ENCODE data around the gene NSUN7.

Gene NSUN7

GRCh38 chr4:40825014-40825838 is 75.5 kb downstream of the NSUN7 start (continued):
- TF ChIP-seq, protein P1, sequence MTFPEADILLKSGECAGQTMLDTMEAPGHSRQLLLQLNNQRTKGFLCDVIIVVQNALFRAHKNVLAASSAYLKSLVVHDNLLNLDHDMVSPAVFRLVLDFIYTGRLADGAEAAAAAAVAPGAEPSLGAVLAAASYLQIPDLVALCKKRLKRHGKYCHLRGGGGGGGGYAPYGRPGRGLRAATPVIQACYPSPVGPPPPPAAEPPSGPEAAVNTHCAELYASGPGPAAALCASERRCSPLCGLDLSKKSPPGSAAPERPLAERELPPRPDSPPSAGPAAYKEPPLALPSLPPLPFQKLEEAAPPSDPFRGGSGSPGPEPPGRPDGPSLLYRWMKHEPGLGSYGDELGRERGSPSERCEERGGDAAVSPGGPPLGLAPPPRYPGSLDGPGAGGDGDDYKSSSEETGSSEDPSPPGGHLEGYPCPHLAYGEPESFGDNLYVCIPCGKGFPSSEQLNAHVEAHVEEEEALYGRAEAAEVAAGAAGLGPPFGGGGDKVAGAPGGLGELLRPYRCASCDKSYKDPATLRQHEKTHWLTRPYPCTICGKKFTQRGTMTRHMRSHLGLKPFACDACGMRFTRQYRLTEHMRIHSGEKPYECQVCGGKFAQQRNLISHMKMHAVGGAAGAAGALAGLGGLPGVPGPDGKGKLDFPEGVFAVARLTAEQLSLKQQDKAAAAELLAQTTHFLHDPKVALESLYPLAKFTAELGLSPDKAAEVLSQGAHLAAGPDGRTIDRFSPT (tag by site-specific recombination; IDR thresholded peaks at IDR 0.05) = no peak
- no peak for TF ChIP-seq KLF16 (tag by site-specific recombination; IDR thresholded peaks at IDR 0.05)

DNA sequence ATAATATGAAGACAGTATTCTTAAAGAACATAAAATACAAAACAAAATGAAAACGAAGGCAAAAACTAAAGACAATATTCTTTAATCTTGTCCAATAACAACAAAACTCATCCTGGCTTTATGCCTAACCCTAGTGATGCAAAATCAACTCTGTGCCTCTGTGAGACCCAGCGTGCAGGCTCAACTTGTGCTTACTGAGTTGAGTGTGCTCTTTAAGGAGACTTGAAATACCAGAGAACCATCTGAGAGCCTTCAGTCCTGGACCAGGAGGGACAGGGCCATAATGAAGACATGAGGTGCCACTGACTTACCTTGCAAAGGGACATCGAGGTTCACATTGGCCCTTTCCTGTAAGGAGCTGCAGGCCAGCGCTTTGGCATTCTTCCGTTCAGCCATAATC is 77.1 kb downstream of the NSUN7 start:
- Histone ChIP-seq H3K36me3 (ENCODE audit: control insufficient read depth in 2 of 2, insufficient read depth in 1 of 2, low read length in 2 of 2) (peaks cover 0 to 32% of the 10 kb centered on the region in 2 experiments; a peak in 1 of 3 replicates), H3K9me3 (ENCODE audit: control insufficient read depth, insufficient read depth, low read depth, low read length) (no peaks in the 10 kb centered on the region), H3K4me3 (ENCODE audit: low read depth, low read length) (no peak overlapping the region), H3K27ac (ENCODE audit: extremely low read depth, low read depth, low read length) (no peak overlapping the region), H3K4me1 (ENCODE audit: control insufficient read depth, insufficient read depth, low read length) (no peaks in the 10 kb centered on the region)
- ChIA-PET CTCF (no interaction called here), POLR2A (no interaction called here)
- no peak for TF ChIP-seq ZNF18 (tag by site-specific recombination; IDR thresholded peaks at IDR 0.05)
- no peak for TF ChIP-seq ZNF670 (tag by site-specific recombination; IDR thresholded peaks at IDR 0.05; ENCODE audit: low read depth)
- no peak for TF ChIP-seq PRDM1 (tag by site-specific recombination; IDR thresholded peaks at IDR 0.05)

GRCh38 chr4:40827758-40828157 is 78.0 kb downstream of the NSUN7 start:
- no peak overlapping the region for H3K27ac ChIP-seq (ENCODE audit: extremely low read depth, low read depth, low read length)
- H3K9me3 ChIP-seq (ENCODE audit: control insufficient read depth, insufficient read depth, low read depth, low read length) = no peaks in the 10 kb centered on the region
- CTCF ChIA-PET = no interaction called here
- POLR2A ChIA-PET = no interaction called here
- H3K4me1 ChIP-seq (ENCODE audit: control insufficient read depth, insufficient read depth, low read length) = no peaks in the 10 kb centered on the region
- H3K4me3 ChIP-seq (ENCODE audit: low read depth, low read length) = no peak overlapping the region
- TF ChIP-seq ZBTB10 (tag by site-specific recombination; IDR thresholded peaks at IDR 0.05) = no peak
- no peak for TF ChIP-seq ZNF830 (tag by site-specific recombination; IDR thresholded peaks at IDR 0.05; ENCODE audit: low read depth)
- H3K36me3 ChIP-seq (ENCODE audit: control insufficient read depth in 2 of 2, insufficient read depth in 1 of 2, low read length in 2 of 2) = peaks cover 0 to 25% of the 10 kb centered on the region in 2 experiments; a peak in 1 of 3 replicates

- POLR2A ChIA-PET = no interaction called here
- no peak overlapping the region for H3K4me3 ChIP-seq (ENCODE audit: low read depth, low read length)
- CTCF ChIA-PET = no interaction called here
These were observed 78.9 kb downstream of the NSUN7 start for GRCh38 chr4:40828661-40829060.

More at GRCh38 chr4:40828661-40829060, 78.9 kb downstream of the NSUN7 start:
- Histone ChIP-seq H3K27ac (ENCODE audit: extremely low read depth, low read depth, low read length) (no peak overlapping the region), H3K9me3 (ENCODE audit: control insufficient read depth, insufficient read depth, low read depth, low read length) (no peaks in the 10 kb centered on the region), H3K4me1 (ENCODE audit: control insufficient read depth, insufficient read depth, low read length) (no peaks in the 10 kb centered on the region), H3K36me3 (ENCODE audit: control insufficient read depth in 2 of 2, insufficient read depth in 1 of 2, low read length in 2 of 2) (peaks cover 0 to 16% of the 10 kb centered on the region in 2 experiments; a peak in 1 of 3 replicates)
- TF ChIP-seq PRDM6 (tag by site-specific recombination; IDR thresholded peaks at IDR 0.05) = no peak
- TF ChIP-seq ZNF404 (tag by site-specific recombination; IDR thresholded peaks at IDR 0.05) = no peak
- TF ChIP-seq ZNF423 (tag by site-specific recombination; IDR thresholded peaks at IDR 0.05) = no peak
- TF ChIP-seq YY1 (tag by site-specific recombination; IDR thresholded peaks at IDR 0.05) = no peak
- TF ChIP-seq ZNF658 (tag by site-specific recombination; IDR thresholded peaks at IDR 0.05) = no peak
- no peak for TF ChIP-seq ZNF174 (tag by site-specific recombination; IDR thresholded peaks at IDR 0.05)
- TF ChIP-seq ZNF544 (tag by site-specific recombination; IDR thresholded peaks at IDR 0.05) = no peak
- no peak for TF ChIP-seq ZIC2 (tag by site-specific recombination; IDR thresholded peaks at IDR 0.05)
- TF ChIP-seq ZNF629 (tag by site-specific recombination; IDR thresholded peaks at IDR 0.05) = no peak
- TF ChIP-seq KLF10 (tag by site-specific recombination; IDR thresholded peaks at IDR 0.05) = no peak
- no peak for TF ChIP-seq ZNF239 (tag by site-specific recombination; IDR thresholded peaks at IDR 0.05)
- TF ChIP-seq TCF7L2 (IDR thresholded peaks at IDR 0.05; ENCODE audit: borderline replicate concordance, low read depth, low read length) = no peak
- TF ChIP-seq ZNF624 (tag by site-specific recombination; IDR thresholded peaks at IDR 0.05) = no peak
